Panc1 (cell line): Measurements from ENCODE around the gene CDK19. TPM values are rescaled to one million over a fixed set of nuclear protein-coding genes. Genes with fewer than 3 reads are reported as not detected.
A peak's percentile ranks its signal among the peaks of the same experiment; 100 is the strongest.

Source experiments
- ATAC-seq: fragments of 200-7000 bp; cut with Tn5 transposase; 2 replicates; pipeline ENCODE4 v1.9.1; 2020; ENCODE audit warnings: mild to moderate bottlenecking, moderate library complexity
- BruUV-seq: library from RNA; stranded (reverse); fragments of 400-500 nt; replicated peaks from 2 replicates; lab custom pipeline; 2021; lab: Mats Ljungman, UMichigan
- CTCF ChIA-PET: fragments of 300-600 bp; sonication (Branson Sonifier 250); formaldehyde crosslinking; loops from one replicate; lab custom pipeline; 2022; ENCODE audit warnings: antibody characterized with exemption; lab: Charles Lee
- POLR2A ChIA-PET: fragments of 300-600 bp; sonication (Branson Sonifier 250); formaldehyde crosslinking; loops from one replicate; lab custom pipeline; 2022; ENCODE audit warnings: antibody characterized with exemption; lab: Charles Lee
- DNase-seq: peaks from one replicate; pipeline ENCODE4 v3.0.0-alpha.2; 2010; ENCODE audit warnings: low read depth, low spot score
- H3K27ac ChIP-seq: 2 replicates; pipeline ENCODE4 v1.5.1; 2011; ENCODE audit warnings: mild to moderate bottlenecking, low read length, inconsistent platforms
- H3K27me3 ChIP-seq: fragments of 200-500 bp; sonication (Bioruptor generic); 2 replicates; pipeline ENCODE4 v1.6.0; 2014; ENCODE audit warnings: low read length, inconsistent platforms; ENCODE audit not compliant: control insufficient read depth, insufficient read depth
- H3K36me3 ChIP-seq: fragments of 200-500 bp; sonication (Bioruptor generic); 2 replicates; pipeline ENCODE4 v1.5.1; 2014; ENCODE audit warnings: inconsistent platforms, mild to moderate bottlenecking, low read length, moderate library complexity; ENCODE audit not compliant: control insufficient read depth, insufficient read depth
- H3K4me1 ChIP-seq: 2 replicates; pipeline ENCODE4 v1.5.1; 2011; ENCODE audit warnings: inconsistent platforms, mild to moderate bottlenecking, low read length, moderate library complexity; ENCODE audit not compliant: control insufficient read depth, insufficient read depth
- H3K4me3 ChIP-seq, 2 experiments: 2 replicates each; pipeline ENCODE4 v1.5.1; 2011 to 2012; ENCODE audit warnings: low read depth in 2 of 2, low read length in 2 of 2, mild to moderate bottlenecking in 2 of 2, inconsistent platforms in 1 of 2, moderate library complexity in 1 of 2
- H3K9me3 ChIP-seq: fragments of 200-500 bp; sonication (Bioruptor generic); 2 replicates; pipeline ENCODE4 v1.5.1; 2014; ENCODE audit warnings: low read depth, mild to moderate bottlenecking, inconsistent platforms, low read length, moderate library complexity; ENCODE audit not compliant: control insufficient read depth, insufficient read depth
- CTCF ChIP-seq: fragments of 450-650 bp; IDR thresholded peaks from 2 replicates; pipeline ENCODE4 v1.5.1; 2017; ENCODE audit warnings: mild to moderate bottlenecking
- POLR2AphosphoS5 ChIP-seq: IDR thresholded peaks from 2 replicates; pipeline ENCODE4 v1.6.1; 2012; ENCODE audit warnings: mild to moderate bottlenecking, low read depth, low read length, moderate library complexity
- REST ChIP-seq, 2 experiments: IDR thresholded peaks; 2 replicates each; pipeline ENCODE4 v1.6.1; 2011 to 2012; ENCODE audit warnings: low read depth in 2 of 2, control low read depth in 1 of 2, low read length in 1 of 2, mild to moderate bottlenecking in 1 of 2, moderate library complexity in 1 of 2; ENCODE audit not compliant: insufficient read depth in 1 of 2
- SIN3A ChIP-seq: IDR thresholded peaks from 2 replicates; pipeline ENCODE4 v1.6.1; 2012; ENCODE audit warnings: low read depth, mild to moderate bottlenecking, low read length, moderate library complexity, borderline replicate concordance; ENCODE audit not compliant: insufficient read depth
- TCF7L2 ChIP-seq: IDR thresholded peaks from 2 replicates; pipeline ENCODE4 v1.6.1; 2011; ENCODE audit warnings: mild to moderate bottlenecking, low read depth, low read length, inconsistent platforms
- in situ Hi-C: cut with HindIII; loops from 2 replicates; pipeline ENCODE4 v1.10.0; 2016; ENCODE audit warnings: low sequenced_read_pairs, low pct_unique_long_range_greater_than_20kb
- intact Hi-C: fragments of 100-400 bp; cut with micrococcal nuclease; formaldehyde crosslinking; loops from one replicate; pipeline ENCODE4 v1.10.0; 2022; ENCODE audit not compliant: unreplicated experiment
- total RNA-seq: library from RNA; stranded (reverse); gene quantifications from one replicate; pipeline ENCODE4 v1.2.1, GENCODE V29; 2021; ENCODE audit not compliant: unreplicated experiment

The CDK19 gene
- total RNA-seq, 1 experiment from 2014 or later = 48.4 TPM

- BruUV-seq = no TSS peak
- TF ChIP-seq TCF7L2 (no peak), POLR2AphosphoS5 (no peak), SIN3A (no peak), REST (IDR thresholded peaks at IDR 0.05; ENCODE audit: insufficient read depth in 1 of 2, low read depth in 2 of 2, low read length in 1 of 2) (no peak), CTCF (no peak)
- CTCF ChIA-PET = no interaction called here
- no peak for ATAC-seq
- intact Hi-C loops = no loop called here
- POLR2A ChIA-PET = no interaction called here
- no peaks in the 10 kb centered on the region for H3K9me3 ChIP-seq
- in situ Hi-C loops = no loop called here
- H3K27ac ChIP-seq = no peak overlapping the region
- DNase-seq = no peak
- H3K36me3 ChIP-seq = no peaks in the 10 kb centered on the region
- no peak overlapping the region for H3K4me3 ChIP-seq
- H3K27me3 ChIP-seq = no peaks in the 10 kb centered on the region
- H3K4me1 ChIP-seq = no peaks in the 10 kb centered on the region
These were observed 44.1 kb upstream of the CDK19 start for GRCh38 chr6:110859335-110859792.

- intact Hi-C loops (no loop called here), in situ Hi-C loops (no loop called here)
- no TSS peak for BruUV-seq
- no peak overlapping the region for H3K27ac ChIP-seq
- ChIA-PET POLR2A (no interaction called here), CTCF (no interaction called here)
- 0 out of 2 replicates have a peak, but pooled peaks have one; percentile 36 for ATAC-seq
- no peak for DNase-seq
- H3K9me3 ChIP-seq = no peaks in the 10 kb centered on the region
- no peaks in the 10 kb centered on the region for H3K36me3 ChIP-seq
- no peaks in the 10 kb centered on the region for H3K27me3 ChIP-seq
- H3K4me3 ChIP-seq = no peak overlapping the region
- no peaks in the 10 kb centered on the region for H3K4me1 ChIP-seq
- no peak for TF ChIP-seq SIN3A
- no peak for TF ChIP-seq REST (IDR thresholded peaks at IDR 0.05; ENCODE audit: insufficient read depth in 1 of 2, low read depth in 2 of 2, low read length in 1 of 2)
- TF ChIP-seq POLR2AphosphoS5 = no peak
- TF ChIP-seq TCF7L2 = no peak
- TF ChIP-seq CTCF = no peak
These were observed 43.4 kb upstream of the CDK19 start for GRCh38 chr6:110858562-110859214.
